Measurements from ENCODE around the gene GPR132. TPM values are rescaled to one million over a fixed set of nuclear protein-coding genes. Genes with fewer than 3 reads are reported as not detected.
"Not testable (repeated sequence)": the region's sequence is repeated elsewhere in the genome, so short reads cannot be mapped to it uniquely, and the experiment has no call there.

Gene GPR132
- polyA plus RNA-seq, 3 donors = 0.35 to 1.1 (median 0.71) TPM

- no peak for DNase-seq
Measured at GRCh38 chr14:105075379-105076295, 10.4 kb upstream of the GPR132 start.

- no peak for DNase-seq
Measured at GRCh38 chr14:105074601-105075053, 9.4 kb upstream of the GPR132 start.

- DNase-seq = no peak
Measured at GRCh38 chr14:105073720-105074600, 8.7 kb upstream of the GPR132 start.

- no peak for DNase-seq
Measured at GRCh38 chr14:105072892-105073719, 7.9 kb upstream of the GPR132 start.

- DNase-seq = no peak
Measured at GRCh38 chr14:105072381-105072861, 7.2 kb upstream of the GPR132 start.

GRCh38 chr14:105071942-105072341, 6.7 kb upstream of the GPR132 start:
- no peak for DNase-seq

- no peak for DNase-seq
Measured at GRCh38 chr14:105071326-105071725, 6.1 kb upstream of the GPR132 start.

- DNase-seq = no peak
Measured at GRCh38 chr14:105070760-105071137, 5.5 kb upstream of the GPR132 start.

GRCh38 chr14:105069871-105070759, 4.9 kb upstream of the GPR132 start:
- no peak for DNase-seq

- DNase-seq = no peak
Measured at GRCh38 chr14:105069522-105069870, 4.3 kb upstream of the GPR132 start.

- no peak for DNase-seq
Measured at GRCh38 chr14:105068818-105069217, 3.6 kb upstream of the GPR132 start.

GRCh38 chr14:105067969-105068301, 2.7 kb upstream of the GPR132 start:
- DNase-seq = no peak

GRCh38 chr14:105067140-105067968, 2.1 kb upstream of the GPR132 start:
- no peak for DNase-seq

GRCh38 chr14:105066240-105067071, 1.2 kb upstream of the GPR132 start:
- no peak for DNase-seq

GRCh38 chr14:105064721-105065143, 498 bp downstream of the GPR132 start:
- DNase-seq = no peak

GRCh38 chr14:105064001-105064400, 1.2 kb downstream of the GPR132 start:
- DNase-seq = no peak

- DNase-seq = not testable (repeated sequence)
Measured at GRCh38 chr14:105063506-105063905, 1.7 kb downstream of the GPR132 start.

- no peak for DNase-seq
Measured at GRCh38 chr14:105063056-105063455, 2.2 kb downstream of the GPR132 start.

GRCh38 chr14:105062048-105062433, 3.2 kb downstream of the GPR132 start:
- DNase-seq = no peak

Measured in renal pelvis (tissue), 4 donors.